ENCODE measurements around the gene CAP1. TPM values are rescaled to one million over a fixed set of nuclear protein-coding genes. Genes with fewer than 3 reads are reported as not detected.
"Not testable (repeated sequence)": the region's sequence is repeated elsewhere in the genome, so short reads cannot be mapped to it uniquely, and the experiment has no call there.

The CAP1 gene
- total and polyA plus RNA-seq, 8 donors, result 150 to 501 (median 167) TPM

DNA sequence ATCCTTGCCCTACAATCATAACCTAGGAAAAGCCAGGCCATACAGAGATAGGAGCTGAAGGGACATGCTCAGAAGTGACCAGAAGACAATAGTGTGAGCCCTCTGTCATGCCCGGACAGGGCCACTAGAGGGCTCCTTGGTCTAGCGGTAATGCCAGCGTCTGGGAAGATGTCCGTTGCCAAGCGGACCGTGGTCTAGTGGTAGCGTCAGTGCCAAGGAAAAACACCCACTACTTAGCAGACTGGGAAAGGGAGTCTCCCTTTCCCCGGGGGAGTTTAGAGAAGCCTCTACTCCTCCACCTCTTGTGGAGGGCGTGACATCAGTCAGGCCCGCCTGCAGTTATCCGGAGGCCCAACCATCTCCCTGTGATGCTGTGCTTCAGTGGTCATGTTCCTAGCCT lies 44.2 kb downstream of the CAP1 start:
- ATAC-seq (peak; percentile 37), DNase-seq (peak in 3 of 4 donors; percentile 44 to 87 (median 70))
- H3K27me3 ChIP-seq; H3K27ac ChIP-seq; H3K4me3 ChIP-seq; H3K9me3 ChIP-seq; intact Hi-C loops (cut with DNase I): not testable (repeated sequence)
- Histone ChIP-seq H3K36me3 (peaks cover 0 to 73% of the 10 kb centered on the region in 2 donors), H3K4me1 (peaks cover 0 to 35% of the 10 kb centered on the region in 2 donors)
- TF ChIP-seq, protein P1, sequence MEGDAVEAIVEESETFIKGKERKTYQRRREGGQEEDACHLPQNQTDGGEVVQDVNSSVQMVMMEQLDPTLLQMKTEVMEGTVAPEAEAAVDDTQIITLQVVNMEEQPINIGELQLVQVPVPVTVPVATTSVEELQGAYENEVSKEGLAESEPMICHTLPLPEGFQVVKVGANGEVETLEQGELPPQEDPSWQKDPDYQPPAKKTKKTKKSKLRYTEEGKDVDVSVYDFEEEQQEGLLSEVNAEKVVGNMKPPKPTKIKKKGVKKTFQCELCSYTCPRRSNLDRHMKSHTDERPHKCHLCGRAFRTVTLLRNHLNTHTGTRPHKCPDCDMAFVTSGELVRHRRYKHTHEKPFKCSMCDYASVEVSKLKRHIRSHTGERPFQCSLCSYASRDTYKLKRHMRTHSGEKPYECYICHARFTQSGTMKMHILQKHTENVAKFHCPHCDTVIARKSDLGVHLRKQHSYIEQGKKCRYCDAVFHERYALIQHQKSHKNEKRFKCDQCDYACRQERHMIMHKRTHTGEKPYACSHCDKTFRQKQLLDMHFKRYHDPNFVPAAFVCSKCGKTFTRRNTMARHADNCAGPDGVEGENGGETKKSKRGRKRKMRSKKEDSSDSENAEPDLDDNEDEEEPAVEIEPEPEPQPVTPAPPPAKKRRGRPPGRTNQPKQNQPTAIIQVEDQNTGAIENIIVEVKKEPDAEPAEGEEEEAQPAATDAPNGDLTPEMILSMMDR (IDR thresholded peaks at IDR 0.05), result peak; percentile 74 to 87

GRCh38 chr1:40090652-40091355 lies 50.3 kb downstream of the CAP1 start:
- no peak for DNase-seq
- H3K36me3 ChIP-seq, result peaks cover 0 to 63% of the 10 kb centered on the region in 2 donors
- intact Hi-C loops (cut with DNase I), result no loop called here
- no peak overlapping the region for H3K27ac ChIP-seq
- no peaks in the 10 kb centered on the region for H3K9me3 ChIP-seq
- no peak for ATAC-seq
- no peaks in the 10 kb centered on the region for H3K27me3 ChIP-seq
- H3K4me1 ChIP-seq, result peaks cover 0 to 32% of the 10 kb centered on the region in 2 donors
- TF ChIP-seq, protein P1 (IDR thresholded peaks at IDR 0.05), result no peak
- no peak overlapping the region for H3K4me3 ChIP-seq

- Histone ChIP-seq H3K36me3 (peaks cover 0 to 50% of the 10 kb centered on the region in 2 donors), H3K9me3 (no peaks in the 10 kb centered on the region), H3K27me3 (no peaks in the 10 kb centered on the region), H3K4me3 (no peak overlapping the region), H3K27ac (no peak overlapping the region), H3K4me1 (peaks cover 0 to 40% of the 10 kb centered on the region in 2 donors)
- DNase-seq, result no peak
- no peak for ATAC-seq
- TF ChIP-seq, protein P1 (IDR thresholded peaks at IDR 0.05), result no peak
- intact Hi-C loops (cut with DNase I), result no loop called here
Observed at GRCh38 chr1:40092241-40092640, 51.7 kb downstream of the CAP1 start.

- ATAC-seq (no peak), DNase-seq (no peak)
- Histone ChIP-seq H3K36me3 (peaks cover 0 to 42% of the 10 kb centered on the region in 2 donors), H3K4me3 (no peak overlapping the region), H3K27ac (peak overlapping the region in 1 of 2 donors; percentile 84), H3K27me3 (no peaks in the 10 kb centered on the region), H3K4me1 (peaks cover 0 to 47% of the 10 kb centered on the region in 2 donors), H3K9me3 (no peaks in the 10 kb centered on the region)
- TF ChIP-seq, protein P1 (IDR thresholded peaks at IDR 0.05), result no peak
- intact Hi-C loops (cut with DNase I), result no loop called here
Observed at GRCh38 chr1:40092706-40093639, 52.4 kb downstream of the CAP1 start.

All from left lung (tissue), 10 donors.